Measurements from ENCODE around the gene SPOCK3.

The SPOCK3 gene

DNA sequence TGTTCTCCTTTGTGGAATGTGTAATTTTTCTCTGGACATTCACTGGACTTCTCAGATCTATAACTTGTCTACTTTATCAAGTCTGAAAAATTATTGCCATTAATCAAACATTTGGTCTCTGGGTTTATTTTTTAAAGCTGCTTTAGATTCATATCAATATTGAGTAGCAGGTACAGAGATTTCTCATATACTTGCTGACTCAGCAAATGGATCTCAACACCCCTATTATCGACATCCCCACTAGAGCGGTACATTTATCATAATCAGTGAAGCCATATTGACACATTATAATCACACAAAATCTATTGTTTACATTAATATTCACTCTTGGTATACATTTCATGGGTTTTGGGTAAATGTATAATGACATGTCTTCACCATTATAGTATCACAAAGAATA lies 268.7 kb downstream of the SPOCK3 start:
- TF ChIP-seq, protein P1, sequence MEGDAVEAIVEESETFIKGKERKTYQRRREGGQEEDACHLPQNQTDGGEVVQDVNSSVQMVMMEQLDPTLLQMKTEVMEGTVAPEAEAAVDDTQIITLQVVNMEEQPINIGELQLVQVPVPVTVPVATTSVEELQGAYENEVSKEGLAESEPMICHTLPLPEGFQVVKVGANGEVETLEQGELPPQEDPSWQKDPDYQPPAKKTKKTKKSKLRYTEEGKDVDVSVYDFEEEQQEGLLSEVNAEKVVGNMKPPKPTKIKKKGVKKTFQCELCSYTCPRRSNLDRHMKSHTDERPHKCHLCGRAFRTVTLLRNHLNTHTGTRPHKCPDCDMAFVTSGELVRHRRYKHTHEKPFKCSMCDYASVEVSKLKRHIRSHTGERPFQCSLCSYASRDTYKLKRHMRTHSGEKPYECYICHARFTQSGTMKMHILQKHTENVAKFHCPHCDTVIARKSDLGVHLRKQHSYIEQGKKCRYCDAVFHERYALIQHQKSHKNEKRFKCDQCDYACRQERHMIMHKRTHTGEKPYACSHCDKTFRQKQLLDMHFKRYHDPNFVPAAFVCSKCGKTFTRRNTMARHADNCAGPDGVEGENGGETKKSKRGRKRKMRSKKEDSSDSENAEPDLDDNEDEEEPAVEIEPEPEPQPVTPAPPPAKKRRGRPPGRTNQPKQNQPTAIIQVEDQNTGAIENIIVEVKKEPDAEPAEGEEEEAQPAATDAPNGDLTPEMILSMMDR (IDR thresholded peaks at IDR 0.05; ENCODE audit: low read depth, low read length, missing control alignments) = no peak
- DNase-seq (ENCODE audit: extremely low read depth, low read depth) = no peak
- no peak overlapping the region for H3K4me3 ChIP-seq (replicated peaks; ENCODE audit: low read depth, low read length)

- DNase-seq (ENCODE audit: extremely low read depth, low read depth) = no peak
- TF ChIP-seq, protein P1 (IDR thresholded peaks at IDR 0.05; ENCODE audit: low read depth, low read length, missing control alignments) = no peak
- H3K4me3 ChIP-seq (replicated peaks; ENCODE audit: low read depth, low read length) = no peak overlapping the region
These were observed 276.8 kb downstream of the SPOCK3 start for GRCh38 chr4:166957451-166957850.

DNA sequence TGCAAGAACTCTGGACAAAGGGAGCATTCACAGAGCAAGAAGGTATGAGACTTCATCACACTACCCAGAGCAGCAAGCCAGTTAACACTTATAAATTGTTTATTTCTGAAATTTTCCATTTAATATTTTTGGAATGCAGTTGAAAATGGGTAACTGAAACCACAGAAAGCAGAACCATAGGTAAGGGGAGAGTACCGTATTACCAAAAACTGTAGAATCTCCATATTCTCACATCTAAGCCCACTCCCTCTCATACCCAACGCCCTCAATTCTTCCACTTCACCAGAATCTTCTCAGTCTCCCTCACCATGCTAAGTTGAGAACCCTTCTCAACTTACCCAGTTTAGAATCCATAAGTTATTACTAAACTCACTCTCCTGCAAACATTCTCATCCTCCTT lies 277.8 kb downstream of the SPOCK3 start:
- TF ChIP-seq, protein P1 (IDR thresholded peaks at IDR 0.05; ENCODE audit: low read depth, low read length, missing control alignments) = no peak
- H3K4me3 ChIP-seq (replicated peaks; ENCODE audit: low read depth, low read length) = no peak overlapping the region
- DNase-seq (ENCODE audit: extremely low read depth, low read depth) = no peak

GRCh38 chr4:166941629-166942028 lies 292.7 kb downstream of the SPOCK3 start:
- TF ChIP-seq, protein P1 (IDR thresholded peaks at IDR 0.05; ENCODE audit: low read depth, low read length, missing control alignments) = no peak
- H3K4me3 ChIP-seq (replicated peaks; ENCODE audit: low read depth, low read length) = no peak overlapping the region
- DNase-seq (ENCODE audit: extremely low read depth, low read depth) = no peak

- DNase-seq (ENCODE audit: extremely low read depth, low read depth) = no peak
- no peak overlapping the region for H3K4me3 ChIP-seq (replicated peaks; ENCODE audit: low read depth, low read length)
- TF ChIP-seq, protein P1 (IDR thresholded peaks at IDR 0.05; ENCODE audit: low read depth, low read length, missing control alignments) = no peak
These were observed 303.8 kb downstream of the SPOCK3 start for GRCh38 chr4:166930464-166930863.

- no peak overlapping the region for H3K4me3 ChIP-seq (replicated peaks; ENCODE audit: low read depth, low read length)
- no peak for DNase-seq (ENCODE audit: extremely low read depth, low read depth)
- TF ChIP-seq, protein P1 (IDR thresholded peaks at IDR 0.05; ENCODE audit: low read depth, low read length, missing control alignments) = no peak
These were observed 309.9 kb downstream of the SPOCK3 start for GRCh38 chr4:166924424-166924823.

DNA sequence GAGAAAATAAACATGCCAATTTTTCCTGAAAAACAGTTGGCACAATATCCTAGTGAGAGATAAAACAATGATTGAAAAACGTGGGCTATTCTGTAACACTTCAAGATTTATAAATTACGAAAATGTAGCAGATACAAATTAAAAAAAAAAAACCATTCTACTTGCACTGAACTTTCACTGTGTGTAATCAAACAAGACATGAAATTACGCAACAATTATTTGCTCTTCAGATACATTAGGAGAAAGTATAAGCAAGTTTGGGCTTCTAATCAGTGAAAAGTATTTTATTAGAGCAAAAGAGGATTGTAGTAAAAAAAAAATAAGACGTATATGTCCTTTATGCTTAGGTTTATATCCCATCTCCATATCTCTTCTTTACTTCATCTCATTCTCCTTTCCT lies 320.4 kb downstream of the SPOCK3 start:
- DNase-seq (ENCODE audit: extremely low read depth, low read depth) = no peak
- TF ChIP-seq, protein P1 (IDR thresholded peaks at IDR 0.05; ENCODE audit: low read depth, low read length, missing control alignments) = no peak
- no peak overlapping the region for H3K4me3 ChIP-seq (replicated peaks; ENCODE audit: low read depth, low read length)
